ENCODE measurements around the gene PIPOX. TPM values are rescaled to one million over a fixed set of nuclear protein-coding genes. Genes with fewer than 3 reads are reported as not detected.

Gene PIPOX
- total RNA-seq, 2 experiments from 2014 or later = 1.6 to 1.7 TPM

DNA sequence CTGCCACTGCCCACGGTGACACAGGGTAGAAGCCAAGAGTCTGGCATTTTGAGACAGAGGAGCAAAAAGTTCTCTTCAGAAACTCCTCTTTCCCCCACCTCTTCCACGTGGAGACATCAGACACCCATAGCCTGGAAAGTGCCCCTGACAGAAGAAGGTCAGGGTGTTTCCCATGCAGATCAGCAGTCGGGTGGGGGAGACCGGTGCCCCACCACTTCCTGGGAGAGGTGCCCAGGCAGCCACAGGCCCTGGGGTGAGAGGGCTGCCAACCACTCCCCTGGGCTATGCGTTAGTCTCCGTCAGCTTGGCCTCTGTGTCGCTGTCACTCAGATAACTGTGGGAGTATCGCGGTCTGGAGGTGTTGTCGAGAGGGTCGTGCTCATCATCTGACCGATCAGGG is 31.5 kb downstream of the PIPOX start:
- H3K27ac Mint-ChIP-seq = no peak overlapping the region
- H3K9me3 Mint-ChIP-seq = no peaks in the 10 kb centered on the region
- H3K27me3 Mint-ChIP-seq = no peaks in the 10 kb centered on the region
- H3K4me3 Mint-ChIP-seq = no peak overlapping the region
- no peaks in the 10 kb centered on the region for H3K4me1 Mint-ChIP-seq
- peaks cover 4% of the 10 kb centered on the region for H3K36me3 Mint-ChIP-seq (ENCODE audit: low read depth)
- no peak for DNase-seq
- ChIA-PET CTCF (interaction anchor here (1.2 to 2.0 kb wide), 2 partner anchors 24 to 40 kb away, joined by 3 to 4 read pairs; no protein-coding TSS in a partner anchor), POLR2A (interaction anchor here (0.7 kb wide), 1 partner anchor 20 kb away, joined by 3 read pairs; no protein-coding TSS in a partner anchor)

DNA sequence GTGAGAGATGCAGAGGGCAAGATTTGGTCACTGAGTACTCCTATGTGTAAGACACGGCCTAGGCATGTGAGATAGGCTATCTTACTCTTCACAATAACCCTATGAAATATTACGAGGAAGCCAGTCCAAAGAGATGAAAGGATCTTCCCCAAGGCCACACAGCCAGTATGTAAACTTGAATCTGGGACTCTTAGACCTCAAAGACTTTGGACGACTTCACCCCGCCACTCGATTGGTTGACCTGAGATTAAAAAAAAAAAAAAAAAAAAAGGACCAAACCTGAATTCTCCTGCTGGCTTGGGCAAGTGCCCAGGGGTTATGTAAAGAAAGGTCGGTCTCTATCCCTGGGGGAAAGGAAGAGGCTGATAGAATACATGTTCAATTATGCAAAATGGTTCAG is 33.1 kb downstream of the PIPOX start:
- no peak overlapping the region for H3K27ac Mint-ChIP-seq
- no peaks in the 10 kb centered on the region for H3K27me3 Mint-ChIP-seq
- peaks cover 6% of the 10 kb centered on the region for H3K36me3 Mint-ChIP-seq (ENCODE audit: low read depth)
- no peak overlapping the region for H3K4me3 Mint-ChIP-seq
- no peak for DNase-seq
- H3K4me1 Mint-ChIP-seq = no peaks in the 10 kb centered on the region
- ChIA-PET POLR2A (no interaction called here), CTCF (interaction anchor here (1.0 to 2.0 kb wide), 2 partner anchors 41 to 67 kb away, joined by 3 to 4 read pairs; no protein-coding TSS in a partner anchor)
- no peaks in the 10 kb centered on the region for H3K9me3 Mint-ChIP-seq

DNA sequence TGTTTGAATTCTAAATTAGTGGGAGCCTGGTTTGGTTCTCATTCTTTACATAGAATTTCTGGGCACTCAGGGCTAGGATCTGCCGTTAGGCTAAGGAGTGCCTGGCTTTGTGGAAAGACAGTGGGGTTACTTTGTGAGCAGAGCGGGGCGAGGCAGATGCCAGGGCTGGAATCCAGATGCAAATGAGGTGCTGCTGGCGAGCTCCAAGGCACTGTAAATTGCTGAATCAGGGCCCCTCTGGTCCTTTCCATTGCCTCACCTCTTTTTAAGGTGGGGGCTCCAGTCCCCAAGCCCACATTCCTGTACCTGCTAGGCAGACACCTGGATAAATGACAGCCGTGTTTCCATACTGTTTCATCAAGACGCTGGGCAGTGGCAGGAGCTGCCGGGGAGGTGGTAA is 33.8 kb downstream of the PIPOX start:
- no peaks in the 10 kb centered on the region for H3K4me1 Mint-ChIP-seq
- peaks cover 12% of the 10 kb centered on the region for H3K36me3 Mint-ChIP-seq (ENCODE audit: low read depth)
- H3K27ac Mint-ChIP-seq = no peak overlapping the region
- DNase-seq = no peak
- ChIA-PET CTCF (interaction anchor here (1.4 to 2.0 kb wide), 2 partner anchors 42 to 163 kb away, joined by 3 to 4 read pairs; no protein-coding TSS in a partner anchor), POLR2A (no interaction called here)
- no peaks in the 10 kb centered on the region for H3K9me3 Mint-ChIP-seq
- no peaks in the 10 kb centered on the region for H3K27me3 Mint-ChIP-seq
- no peak overlapping the region for H3K4me3 Mint-ChIP-seq

DNA sequence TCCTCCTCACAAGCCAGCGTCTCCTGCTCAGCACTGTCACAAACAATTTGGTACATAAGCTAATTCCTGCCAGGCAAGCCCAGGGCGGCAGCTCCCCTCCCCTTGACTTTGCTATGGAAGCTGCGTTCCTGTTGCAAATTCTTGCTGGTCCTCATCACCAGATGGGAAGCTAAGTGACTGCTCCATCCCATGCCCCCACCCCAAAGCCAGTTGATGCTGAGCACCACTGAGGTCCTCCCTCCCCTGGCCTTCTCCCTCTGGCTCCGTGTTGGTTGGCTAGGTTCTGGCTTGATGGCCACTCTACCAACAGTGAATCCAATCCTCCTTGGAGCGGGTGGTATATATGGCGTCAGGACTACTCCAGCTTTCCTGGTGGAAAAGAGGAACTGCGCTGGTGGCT is 34.4 kb downstream of the PIPOX start:
- no peak for DNase-seq
- Mint-ChIP-seq H3K27ac (no peak overlapping the region), H3K27me3 (no peaks in the 10 kb centered on the region), H3K4me3 (no peak overlapping the region), H3K9me3 (no peaks in the 10 kb centered on the region), H3K36me3 (ENCODE audit: low read depth) (peaks cover 14% of the 10 kb centered on the region), H3K4me1 (no peaks in the 10 kb centered on the region)
- CTCF ChIA-PET = interaction anchor here (1.0 to 1.4 kb wide), 2 partner anchors 15 to 163 kb away, joined by 3 read pairs; no protein-coding TSS in a partner anchor
- POLR2A ChIA-PET = no interaction called here

DNA sequence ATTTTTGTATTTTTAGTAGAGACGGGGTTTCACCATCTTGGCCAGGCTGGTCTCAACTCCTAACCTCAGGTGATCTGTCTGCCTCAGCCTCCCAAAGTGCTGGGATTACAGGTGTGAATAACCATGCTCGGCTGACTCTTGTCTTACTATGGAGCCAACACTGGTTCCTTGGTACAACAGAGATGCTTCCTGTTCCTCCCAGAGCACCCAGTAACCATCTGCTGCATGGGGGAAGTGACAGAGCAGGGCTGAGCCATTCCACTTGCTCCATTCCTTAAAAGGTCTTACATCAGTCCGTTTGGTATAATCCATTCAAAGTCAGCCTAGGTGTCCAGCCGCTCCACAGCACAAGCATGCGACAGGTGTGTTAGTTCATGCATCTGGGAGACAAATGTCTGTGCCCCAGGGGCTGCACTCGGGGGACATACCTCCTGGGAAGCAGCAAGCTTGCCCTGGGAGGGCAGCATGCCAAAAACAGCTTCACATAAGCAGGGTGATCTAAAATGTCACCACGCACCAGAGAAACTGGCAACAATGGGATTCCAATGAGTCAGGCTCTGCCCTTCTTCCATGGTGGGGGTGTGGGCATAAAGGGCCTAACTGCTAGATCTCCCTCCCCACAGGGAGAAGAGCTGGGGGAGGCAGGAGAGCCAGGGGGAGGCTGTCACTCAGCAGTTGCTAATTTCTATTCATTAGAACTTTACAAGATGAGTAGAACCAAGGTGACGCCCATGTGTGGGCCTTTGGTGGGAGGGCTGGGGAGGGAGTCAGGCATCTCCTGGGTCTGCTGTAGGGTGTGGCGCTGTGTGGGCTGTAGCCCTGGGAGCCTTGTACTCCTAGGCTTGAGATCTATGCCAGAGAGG is 35.5 kb downstream of the PIPOX start:
- H3K27me3 Mint-ChIP-seq = no peaks in the 10 kb centered on the region
- CTCF ChIA-PET = interaction anchor here (1.0 to 1.8 kb wide), 4 partner anchors 9 to 161 kb away, joined by 3 to 4 read pairs (median 4); no protein-coding TSS in a partner anchor
- POLR2A ChIA-PET = no interaction called here
- no peak overlapping the region for H3K4me3 Mint-ChIP-seq
- H3K9me3 Mint-ChIP-seq = no peaks in the 10 kb centered on the region
- no peak overlapping the region for H3K27ac Mint-ChIP-seq
- no peaks in the 10 kb centered on the region for H3K4me1 Mint-ChIP-seq
- peaks cover 15% of the 10 kb centered on the region for H3K36me3 Mint-ChIP-seq (ENCODE audit: low read depth)
- DNase-seq = no peak

DNA sequence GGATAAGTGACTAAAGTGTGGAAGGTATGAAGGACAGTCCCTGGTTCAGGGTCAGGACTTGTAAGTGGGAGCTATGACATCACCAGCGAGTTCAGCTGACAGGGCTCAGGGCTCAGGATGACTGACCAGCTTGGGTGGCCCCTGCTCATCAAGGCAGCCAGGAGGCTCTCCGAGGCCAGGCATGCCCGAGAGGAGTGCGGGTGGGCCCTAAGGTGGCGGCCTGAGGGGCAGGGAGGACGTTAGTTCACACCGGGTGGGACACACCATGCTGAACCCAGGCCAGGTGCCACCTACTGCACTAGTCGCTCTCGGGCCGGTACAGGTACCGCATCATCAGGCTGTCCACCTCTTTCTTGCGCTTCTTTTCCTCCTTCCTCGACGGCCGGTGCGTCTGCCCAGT is 36.5 kb downstream of the PIPOX start:
- Mint-ChIP-seq H3K27ac (no peak overlapping the region), H3K4me3 (no peak overlapping the region), H3K4me1 (no peaks in the 10 kb centered on the region), H3K9me3 (no peaks in the 10 kb centered on the region), H3K27me3 (no peaks in the 10 kb centered on the region), H3K36me3 (ENCODE audit: low read depth) (peaks cover 15% of the 10 kb centered on the region)
- ChIA-PET POLR2A (no interaction called here), CTCF (interaction anchor here (1.8 kb wide), 1 partner anchor 33 kb away, joined by 4 read pairs; no protein-coding TSS in a partner anchor)
- DNase-seq = no peak

DNA sequence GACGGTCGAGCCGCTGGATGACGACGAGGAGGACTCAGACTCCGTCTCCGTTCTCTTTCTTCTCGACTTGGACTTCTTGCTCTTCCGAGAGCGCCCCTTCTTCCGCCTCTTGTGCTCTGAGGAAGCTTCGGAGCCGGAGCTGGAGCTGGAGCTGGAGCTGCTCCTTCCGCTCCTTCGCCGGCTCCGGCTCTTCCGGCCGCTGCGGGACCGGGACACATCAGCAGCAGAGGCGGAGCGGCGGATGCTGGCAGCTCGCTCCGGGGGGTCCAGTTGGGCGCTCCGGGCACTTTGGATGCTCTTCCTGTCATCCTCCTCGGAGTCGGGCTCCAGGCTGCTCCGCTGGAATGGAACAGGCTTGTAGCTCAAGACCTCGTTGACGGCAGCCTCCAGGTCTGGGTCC is 36.9 kb downstream of the PIPOX start:
- Mint-ChIP-seq H3K4me1 (no peaks in the 10 kb centered on the region), H3K27me3 (no peaks in the 10 kb centered on the region), H3K36me3 (ENCODE audit: low read depth) (peaks cover 15% of the 10 kb centered on the region), H3K9me3 (no peaks in the 10 kb centered on the region), H3K4me3 (no peak overlapping the region), H3K27ac (no peak overlapping the region)
- no peak for DNase-seq
- ChIA-PET CTCF (interaction anchor here (1.8 kb wide), 1 partner anchor 32 kb away, joined by 4 read pairs; no protein-coding TSS in a partner anchor), POLR2A (no interaction called here)

DNA sequence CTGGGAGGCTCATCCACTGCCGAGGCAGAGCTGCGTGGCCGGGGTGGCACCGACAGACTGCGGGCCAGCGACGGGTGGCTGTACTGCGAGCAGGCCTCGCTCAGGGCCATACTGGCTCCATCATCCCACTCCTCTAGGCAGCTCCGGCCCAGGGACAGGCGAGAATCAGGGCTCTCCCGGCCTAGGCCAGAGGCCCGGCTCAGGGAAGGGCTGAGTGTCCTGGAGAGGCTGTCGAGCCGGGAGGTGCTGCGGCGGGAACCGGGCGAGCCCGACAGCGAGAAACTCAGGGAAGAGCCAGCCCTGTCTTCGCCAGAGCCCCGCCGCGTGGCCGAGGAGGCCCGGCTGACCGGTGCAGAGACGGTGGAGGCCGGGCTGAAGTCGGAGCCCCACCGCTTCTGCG is 37.4 kb downstream of the PIPOX start:
- no peak for DNase-seq
- no peak overlapping the region for H3K4me3 Mint-ChIP-seq
- H3K36me3 Mint-ChIP-seq (ENCODE audit: low read depth) = peaks cover 15% of the 10 kb centered on the region
- CTCF ChIA-PET = no interaction called here
- H3K9me3 Mint-ChIP-seq = no peaks in the 10 kb centered on the region
- no peak overlapping the region for H3K27ac Mint-ChIP-seq
- POLR2A ChIA-PET = no interaction called here
- H3K27me3 Mint-ChIP-seq = no peaks in the 10 kb centered on the region
- no peaks in the 10 kb centered on the region for H3K4me1 Mint-ChIP-seq

DNA sequence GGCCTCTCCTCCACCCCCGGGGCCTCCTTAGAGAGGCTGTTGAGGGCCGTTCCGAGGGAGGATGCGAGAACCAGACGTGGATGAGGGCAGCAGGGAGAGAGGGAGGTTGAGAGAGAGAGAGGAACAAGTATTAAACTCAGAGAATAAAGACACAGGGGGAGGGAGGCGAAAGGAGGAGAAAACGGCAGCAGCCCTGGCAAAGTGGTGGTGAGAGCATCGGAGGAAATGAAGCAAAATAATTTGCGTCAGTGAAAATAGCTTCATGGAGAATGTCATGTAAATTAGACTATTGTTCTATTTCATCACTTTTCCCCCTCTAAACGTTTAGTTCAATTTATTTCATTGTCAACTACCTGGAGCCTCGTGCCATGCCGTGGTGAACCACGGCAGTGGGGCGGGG is 38.0 kb downstream of the PIPOX start:
- H3K4me3 Mint-ChIP-seq = no peak overlapping the region
- H3K9me3 Mint-ChIP-seq = no peaks in the 10 kb centered on the region
- no peak for DNase-seq
- no peaks in the 10 kb centered on the region for H3K4me1 Mint-ChIP-seq
- no peaks in the 10 kb centered on the region for H3K27me3 Mint-ChIP-seq
- POLR2A ChIA-PET = no interaction called here
- CTCF ChIA-PET = interaction anchor here (2.9 kb wide), 1 partner anchor 35 kb away, joined by 14 read pairs; no protein-coding TSS in a partner anchor
- H3K27ac Mint-ChIP-seq = no peak overlapping the region
- H3K36me3 Mint-ChIP-seq (ENCODE audit: low read depth) = peaks cover 17% of the 10 kb centered on the region

DNA sequence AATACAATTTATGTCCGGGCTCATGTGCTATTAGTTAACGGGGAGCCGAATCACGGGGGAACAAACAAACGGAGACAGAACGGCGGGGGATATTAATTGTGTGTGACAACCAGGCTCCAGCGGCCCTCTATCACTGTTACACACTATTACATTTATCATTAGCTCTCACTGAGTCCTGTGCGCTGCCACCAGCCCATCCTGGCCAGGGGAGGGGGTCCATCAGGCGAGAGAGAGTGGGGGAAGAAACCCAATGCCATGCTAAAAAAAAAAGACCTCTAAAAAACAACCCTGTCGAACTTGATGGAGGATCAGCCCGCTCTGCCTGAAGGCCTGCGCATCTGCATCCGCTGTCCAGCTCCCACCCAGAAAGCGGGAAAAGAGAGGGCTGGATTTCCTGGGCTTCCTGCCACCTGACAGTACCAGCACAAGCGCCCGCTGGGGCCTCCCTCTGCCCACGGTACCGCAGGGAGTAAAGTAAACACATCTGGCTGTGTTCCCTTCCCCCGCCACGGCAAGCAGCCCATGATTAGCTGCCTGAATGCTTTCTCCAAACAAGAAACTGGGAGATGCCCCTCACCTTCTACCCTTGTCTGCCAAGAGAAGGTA is 41.7 kb downstream of the PIPOX start:
- no peak for DNase-seq
- Mint-ChIP-seq H3K4me3 (no peak overlapping the region), H3K36me3 (ENCODE audit: low read depth) (peaks cover 29% of the 10 kb centered on the region), H3K27me3 (no peaks in the 10 kb centered on the region), H3K9me3 (no peaks in the 10 kb centered on the region), H3K4me1 (no peaks in the 10 kb centered on the region), H3K27ac (no peak overlapping the region)
- CTCF ChIA-PET = interaction anchor here (1.3 kb wide), 1 partner anchor 31 kb away, joined by 3 read pairs; no protein-coding TSS in a partner anchor
- POLR2A ChIA-PET = no interaction called here

DNA sequence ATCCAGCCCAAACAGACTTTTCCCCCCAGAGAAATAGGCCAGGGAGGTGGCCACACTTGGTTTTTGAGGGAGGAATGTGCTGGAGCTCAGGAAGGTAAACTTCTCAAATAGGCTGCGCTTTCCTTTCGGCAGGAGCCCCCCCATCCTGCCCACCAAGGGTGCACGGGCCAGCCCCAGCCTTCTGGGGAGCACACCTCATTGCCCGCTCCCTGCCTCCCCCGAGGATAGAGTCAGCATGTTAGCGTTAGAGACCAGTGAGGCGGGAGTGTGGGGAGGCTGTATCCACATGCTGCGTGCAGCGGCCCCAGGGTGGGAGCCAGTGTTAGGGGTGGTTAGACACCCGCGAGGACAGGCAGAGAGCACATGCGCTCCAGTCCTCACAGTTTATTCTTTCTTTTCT is 42.3 kb downstream of the PIPOX start:
- CTCF ChIA-PET = interaction anchor here (1.3 kb wide), 1 partner anchor 31 kb away, joined by 3 read pairs; no protein-coding TSS in a partner anchor

DNA sequence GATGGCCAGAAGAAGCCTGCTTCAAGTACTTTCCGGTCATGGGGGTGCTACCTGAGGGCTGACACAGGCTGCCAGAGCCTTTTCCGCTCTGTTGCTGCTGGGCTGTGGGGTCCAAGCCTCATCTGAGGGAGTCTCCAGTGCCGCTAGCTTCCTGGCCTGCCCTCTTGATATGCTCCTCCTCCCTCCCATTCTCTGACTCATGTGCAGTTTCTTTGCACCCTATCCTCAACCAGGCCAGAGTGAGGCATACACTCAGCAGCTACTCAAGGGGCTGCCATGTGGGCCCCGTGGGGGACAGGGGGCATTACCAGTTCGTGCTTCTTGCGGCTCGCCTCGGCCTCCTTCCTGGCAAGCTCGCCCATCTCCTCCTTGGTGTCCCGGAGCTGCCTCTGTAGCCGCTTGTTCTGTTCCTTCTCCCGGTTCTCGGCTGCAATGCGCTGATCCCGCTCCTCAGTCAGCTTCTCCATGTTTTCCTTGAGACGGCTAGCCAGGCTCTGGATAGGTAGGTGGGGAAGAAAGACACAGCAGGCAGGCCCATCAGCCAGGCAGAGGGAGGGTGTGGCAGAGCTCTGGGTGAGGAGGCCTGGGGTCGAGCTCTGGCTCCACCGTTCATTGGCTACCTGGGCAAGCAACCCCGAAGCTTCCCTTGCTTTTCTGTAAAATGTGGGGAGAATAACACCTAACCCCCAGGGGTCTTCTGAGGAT is 43.8 kb downstream of the PIPOX start:
- POLR2A ChIA-PET = no interaction called here
- H3K36me3 Mint-ChIP-seq (ENCODE audit: low read depth) = peaks cover 22% of the 10 kb centered on the region

More for the DNA sequence above, 42.3 kb downstream of the PIPOX start:
- Mint-ChIP-seq H3K27me3 (no peaks in the 10 kb centered on the region), H3K4me3 (no peak overlapping the region), H3K4me1 (no peaks in the 10 kb centered on the region), H3K9me3 (no peaks in the 10 kb centered on the region), H3K36me3 (ENCODE audit: low read depth) (peaks cover 29% of the 10 kb centered on the region), H3K27ac (no peak overlapping the region)
- no peak for DNase-seq
- POLR2A ChIA-PET = no interaction called here

More for the DNA sequence above, 43.8 kb downstream of the PIPOX start:
- H3K9me3 Mint-ChIP-seq = no peaks in the 10 kb centered on the region
- H3K4me3 Mint-ChIP-seq = no peak overlapping the region
- no peak overlapping the region for H3K27ac Mint-ChIP-seq
- H3K4me1 Mint-ChIP-seq = no peaks in the 10 kb centered on the region
- H3K27me3 Mint-ChIP-seq = no peaks in the 10 kb centered on the region
- DNase-seq = no peak
- CTCF ChIA-PET = interaction anchor here (0.6 kb wide), 1 partner anchor 36 kb away, joined by 3 read pairs; no protein-coding TSS in a partner anchor
